CD4-positive, alpha-beta memory T cell (primary cell): Measurements from ENCODE around the gene MRPL49. TPM values are rescaled to one million over a fixed set of nuclear protein-coding genes. Genes with fewer than 3 reads are reported as not detected.
A peak's percentile ranks its signal among the peaks of the same experiment; 100 is the strongest.

ENCODE experiments used
- CTCF ChIA-PET: fragments of 350-600 bp; sonication (Branson Sonifier 250); formaldehyde crosslinking; loops from one replicate; lab custom pipeline; 2021; ENCODE audit warnings: inconsistent platforms; ENCODE audit not compliant: partially characterized antibody; lab: Charles Lee
- POLR2A ChIA-PET: fragments of 350-600 bp; sonication (Branson Sonifier 250); formaldehyde crosslinking; loops from one replicate; lab custom pipeline; 2021; ENCODE audit not compliant: partially characterized antibody; lab: Charles Lee
- DNase-seq, 5 donors: peaks; one replicate each; pipeline versions ENCODE4 v3.0.0 to v3.0.0-alpha.2; 2020 to 2022; ENCODE audit warnings: mixed read lengths in 1 of 5
- H3K27ac ChIP-seq: one replicate; pipeline ENCODE4 v1.7.0; 2013; ENCODE audit warnings: low read depth, low read length
- H3K27me3 ChIP-seq: 2 replicates; pipeline ENCODE4 v1.7.0; 2013; ENCODE audit warnings: mild to moderate bottlenecking, low read length, moderate library complexity; ENCODE audit not compliant: insufficient read depth
- H3K36me3 ChIP-seq: 2 replicates; pipeline ENCODE4 v1.7.0; 2013; ENCODE audit warnings: mild to moderate bottlenecking, low read length, moderate library complexity; ENCODE audit not compliant: insufficient read depth
- H3K4me1 ChIP-seq: 2 replicates; pipeline ENCODE4 v1.7.0; 2013; ENCODE audit warnings: mild to moderate bottlenecking, low read length, moderate library complexity; ENCODE audit not compliant: insufficient read depth
- H3K4me3 ChIP-seq, 2 donors: one replicate each; pipeline ENCODE4 v1.7.0; 2013; ENCODE audit warnings: low read length in 2 of 2, mild to moderate bottlenecking in 1 of 2
- H3K9me3 ChIP-seq, 2 donors: one replicate each; pipeline ENCODE4 v1.7.0; 2013; ENCODE audit warnings: low read length in 2 of 2, control low read depth in 1 of 2; ENCODE audit not compliant: control insufficient read depth in 1 of 2
- H3K27ac Mint-ChIP-seq, 7 donors: one replicate each; pipeline ENCODE4 v1.8.0; 2020 to 2021; ENCODE audit warnings: mixed read lengths in 7 of 7, mild to moderate bottlenecking in 6 of 7, inconsistent platforms in 3 of 7, moderate library complexity in 3 of 7
- H3K27me3 Mint-ChIP-seq, 2 donors: one replicate each; pipeline ENCODE4 v1.8.0; 2020 to 2021; ENCODE audit warnings: mixed read lengths in 2 of 2
- H3K36me3 Mint-ChIP-seq, 2 donors: one replicate each; pipeline ENCODE4 v1.8.0; 2020 to 2021; ENCODE audit warnings: mixed read lengths in 2 of 2, inconsistent platforms in 1 of 2, mild to moderate bottlenecking in 1 of 2
- H3K4me1 Mint-ChIP-seq, 4 donors: one replicate each; pipeline ENCODE4 v1.8.0; 2020 to 2021; ENCODE audit warnings: mixed read lengths in 4 of 4, mild to moderate bottlenecking in 1 of 4
- H3K4me3 Mint-ChIP-seq, 8 donors: one replicate each; pipeline ENCODE4 v1.8.0; 2020 to 2021; ENCODE audit warnings: mixed read lengths in 8 of 8, mild to moderate bottlenecking in 7 of 8, moderate library complexity in 6 of 8, inconsistent platforms in 3 of 8
- H3K9me3 Mint-ChIP-seq, 8 donors: one replicate each; pipeline ENCODE4 v1.8.0; 2020 to 2021; ENCODE audit warnings: mixed read lengths in 8 of 8, mild to moderate bottlenecking in 5 of 8, inconsistent platforms in 3 of 8, moderate library complexity in 1 of 8
- intact Hi-C: fragments of 100-400 bp; cut with micrococcal nuclease; formaldehyde crosslinking; loops from one replicate; pipeline ENCODE4 v1.15.1; 2023
- polyA plus RNA-seq, 2 donors: library from polyadenylated mRNA; unstranded; fragments of 300-500 nt; fragmentation: Illumina TruSeq; gene quantifications; one replicate each; pipeline ENCODE4 v1.2.3, GENCODE V29; 2021
- total RNA-seq, 2 experiments: library from RNA; stranded (reverse); gene quantifications; one replicate each; pipeline ENCODE4 v1.2.3, GENCODE V29; 2021

Gene MRPL49
- total and polyA plus RNA-seq, 4 experiments from 2014 or later, result 59.6 to 118 (median 70.9) TPM

DNA sequence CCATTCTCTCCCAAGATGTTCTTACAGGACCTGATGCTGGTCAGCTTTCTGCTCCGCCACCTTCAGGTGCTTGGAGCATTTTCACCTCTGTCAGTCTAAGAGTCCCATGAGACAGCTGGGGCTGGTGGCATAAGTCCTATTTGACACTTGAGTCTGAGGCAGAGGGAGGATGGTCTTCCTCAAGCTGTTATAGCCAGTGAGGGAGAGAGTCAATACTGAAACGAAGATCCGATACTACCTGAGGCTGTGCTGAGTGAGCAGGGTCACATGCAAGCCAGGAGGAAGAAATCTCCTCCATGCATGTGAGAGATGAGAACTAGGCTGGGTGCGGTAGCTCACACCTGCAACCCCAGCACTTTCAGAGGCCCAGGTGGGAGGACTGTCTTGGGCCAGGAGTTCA, 32.5 kb upstream of the MRPL49 start:
- intact Hi-C loops, result no loop called here
- Histone ChIP-seq H3K27me3 (no peaks in the 10 kb centered on the region), H3K27ac (no peak overlapping the region), H3K9me3 (no peaks in the 10 kb centered on the region), H3K4me3 (no peak overlapping the region), H3K4me1 (peaks cover 13% of the 10 kb centered on the region), H3K36me3 (peaks cover 38% of the 10 kb centered on the region)
- Mint-ChIP-seq H3K4me1 (peaks cover 5 to 17% (median 10%) of the 10 kb centered on the region in 4 donors), H3K9me3 (no peaks in the 10 kb centered on the region), H3K27me3 (no peaks in the 10 kb centered on the region), H3K36me3 (peaks cover 21 to 28% of the 10 kb centered on the region in 2 donors), H3K27ac (peak overlapping the region in 1 of 7 donors; percentile 43), H3K4me3 (no peak overlapping the region)
- ChIA-PET CTCF (interaction anchor here (0.6 to 1.3 kb wide), 3 partner anchors 10 to 24 kb away, joined by 3 to 5 read pairs (median 4); partner anchors contain the start of gene TM7SF2), POLR2A (interaction anchor here (17.5 kb wide), 1 partner anchor 25 kb away, joined by 320 read pairs; the partner anchor contains the start of genes FAU, MRPL49, TM7SF2 and ZNHIT2)
- DNase-seq, result no peak

DNA sequence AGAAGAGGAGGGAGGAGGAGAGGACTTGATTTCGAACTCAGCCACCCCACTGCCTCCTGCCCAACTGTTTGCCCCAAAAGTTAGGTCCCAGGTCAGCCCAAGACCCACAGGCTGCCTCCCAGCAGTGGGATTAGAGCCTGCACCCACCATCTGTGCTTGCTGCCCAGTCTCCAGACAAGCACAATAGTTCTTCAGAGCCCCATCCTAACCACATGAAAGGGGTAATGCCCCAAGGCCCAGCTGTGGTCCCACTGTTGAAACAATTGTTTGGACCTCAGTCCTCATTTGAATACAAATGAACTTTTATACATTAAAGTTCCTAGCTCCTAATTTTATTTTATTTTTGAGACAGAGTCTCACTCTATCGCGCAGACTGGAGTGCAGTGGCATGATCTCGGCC, 31.5 kb upstream of the MRPL49 start:
- no peak overlapping the region for H3K4me3 Mint-ChIP-seq

DNA sequence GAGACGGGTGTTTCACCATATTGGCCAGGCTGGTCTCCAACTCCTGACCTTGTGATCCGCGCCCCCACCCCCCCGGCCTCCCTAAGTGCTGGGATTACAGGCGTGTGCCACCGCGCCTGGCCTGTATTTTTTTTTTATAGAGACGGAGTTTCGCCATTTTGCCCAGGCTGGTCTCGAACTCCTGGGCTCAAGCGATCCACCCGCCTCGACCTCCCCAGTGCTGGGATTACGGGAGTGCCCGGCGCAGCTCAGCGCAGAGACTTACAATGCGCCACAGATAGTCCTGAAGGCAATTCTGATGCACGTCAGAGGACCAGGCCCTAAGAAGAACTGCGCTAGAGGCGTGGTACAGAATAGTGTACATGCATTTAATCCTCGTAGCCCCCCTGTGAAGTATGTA, 26.7 kb upstream of the MRPL49 start:
- Mint-ChIP-seq H3K4me1 (peaks cover 8 to 26% (median 16%) of the 10 kb centered on the region in 4 donors), H3K27me3 (no peaks in the 10 kb centered on the region), H3K36me3 (peaks cover 6 to 14% of the 10 kb centered on the region in 2 donors), H3K27ac (peak overlapping the region; percentile 95 to 97 (median 96)), H3K4me3 (peak overlapping the region; percentile 86 to 95 (median 93)), H3K9me3 (no peaks in the 10 kb centered on the region)
- ChIA-PET CTCF (interaction anchor here (0.6 to 5.4 kb wide), 10 partner anchors 10 to 1335 kb away, joined by 3 to 70 read pairs (median 4); partner anchors contain the start of genes CDCA5, FAU, MRPL49 and TM7SF2), POLR2A (interaction anchor here (0.7 to 17.5 kb wide), 15 partner anchors 10 to 778 kb away, joined by 3 to 320 read pairs (median 4); partner anchors contain the start of genes ARL2, CDCA5, FAU and MRPL49)
- Histone ChIP-seq H3K27me3 (no peaks in the 10 kb centered on the region), H3K36me3 (no peaks in the 10 kb centered on the region), H3K27ac (peak overlapping the region; percentile 78), H3K9me3 (no peaks in the 10 kb centered on the region), H3K4me3 (no peak overlapping the region), H3K4me1 (peaks cover 18% of the 10 kb centered on the region)
- DNase-seq, result no peak
- intact Hi-C loops, result no loop called here

More for the DNA sequence above, 31.5 kb upstream of the MRPL49 start:
- Mint-ChIP-seq H3K27ac (no peak overlapping the region), H3K9me3 (no peaks in the 10 kb centered on the region), H3K27me3 (no peaks in the 10 kb centered on the region), H3K4me1 (peaks cover 3 to 9% (median 6%) of the 10 kb centered on the region in 4 donors), H3K36me3 (peaks cover 19 to 26% of the 10 kb centered on the region in 2 donors)
- intact Hi-C loops, result no loop called here
- ChIA-PET POLR2A (interaction anchor here (0.9 to 17.5 kb wide), 2 partner anchors 24 to 50 kb away, joined by 3 to 320 read pairs; partner anchors contain the start of genes FAU, MRPL49, SAC3D1 and TM7SF2), CTCF (interaction anchor here (0.9 to 1.3 kb wide), 3 partner anchors 20 to 23 kb away, joined by 3 to 5 read pairs (median 4); partner anchors contain the start of gene TM7SF2)
- DNase-seq, result no peak
- Histone ChIP-seq H3K4me3 (no peak overlapping the region), H3K9me3 (no peaks in the 10 kb centered on the region), H3K4me1 (peaks cover 4% of the 10 kb centered on the region), H3K27ac (no peak overlapping the region), H3K36me3 (peaks cover 33% of the 10 kb centered on the region), H3K27me3 (no peaks in the 10 kb centered on the region)

DNA sequence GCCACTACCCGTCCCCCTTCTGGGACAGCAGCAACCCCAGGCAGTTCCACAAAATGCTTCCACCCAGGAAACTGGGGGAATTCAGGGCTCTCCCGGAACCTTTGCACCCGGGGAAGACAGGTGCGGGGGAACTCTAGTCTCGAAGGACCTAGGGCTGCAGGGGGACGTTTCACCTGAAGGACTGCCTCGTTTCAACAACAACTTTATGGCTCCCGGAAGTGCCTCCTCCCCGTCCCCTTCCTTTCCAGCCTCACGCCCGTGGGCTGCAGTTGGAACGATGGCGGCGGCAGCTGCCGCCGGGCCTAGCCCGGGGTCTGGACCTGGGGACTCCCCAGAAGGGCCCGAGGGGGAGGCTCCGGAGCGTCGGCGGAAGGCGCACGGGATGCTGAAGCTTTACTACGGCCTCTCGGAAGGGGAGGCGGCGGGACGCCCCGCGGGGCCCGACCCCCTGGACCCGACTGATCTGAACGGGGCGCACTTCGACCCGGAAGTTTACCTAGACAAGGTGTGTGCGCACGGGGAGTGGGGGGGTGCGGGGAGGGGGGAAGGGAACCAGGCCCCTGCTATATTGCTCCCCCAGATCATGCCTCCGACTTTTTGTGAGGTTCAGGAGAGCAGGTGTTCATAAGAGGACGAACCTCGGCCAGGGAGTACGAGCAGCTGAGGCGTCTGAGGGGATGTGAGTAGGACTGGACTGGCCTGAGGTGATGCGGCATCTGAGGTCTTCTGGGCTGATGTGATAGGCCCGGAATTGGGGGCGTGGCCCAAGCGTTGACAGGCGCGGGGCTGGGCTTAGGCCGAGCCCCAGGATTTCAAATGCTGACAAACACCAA, 25.9 kb upstream of the MRPL49 start, which contains the start of gene VPS51:
Gene VPS51 (plus strand): TSS at position 241 of the 833 bp plus-strand sequence. CDS start 37 bp downstream, at position 278.
- Mint-ChIP-seq H3K4me1 (peaks cover 8 to 26% (median 17%) of the 10 kb centered on the region in 4 donors), H3K27ac (peak within 1 kb of the TSS; percentile 95 to 97 (median 96)), H3K36me3 (peaks cover 6 to 18% of the 10 kb centered on the region in 2 donors), H3K4me3 (peak within 1 kb of the TSS; percentile 86 to 95 (median 93)), H3K27me3 (no peaks in the 10 kb centered on the region), H3K9me3 (no peaks in the 10 kb centered on the region)
- ChIA-PET POLR2A (interaction anchor here (0.6 to 17.5 kb wide), 21 partner anchors 10 to 778 kb away, joined by 3 to 320 read pairs (median 4); partner anchors contain the start of genes ARL2, CDCA5, FAU and MRPL49), CTCF (interaction anchor here (0.6 to 5.4 kb wide), 5 partner anchors 15 to 71 kb away, joined by 3 to 70 read pairs (median 3); partner anchors contain the start of genes TM7SF2 and ZNHIT2)
- H3K36me3 ChIP-seq, result no peaks in the 10 kb centered on the region
- peaks cover 18% of the 10 kb centered on the region for H3K4me1 ChIP-seq
- peak within 1 kb of the TSS; percentile 78 for H3K27ac ChIP-seq
- intact Hi-C loops, result loop anchor here (1.0 kb wide), 4 partner anchors 12 to 26 kb away; partner anchors contain the start of genes CDCA5, FAU, MRPL49 and ZFPL1
- no peaks in the 10 kb centered on the region for H3K27me3 ChIP-seq
- peak; percentile 87 to 92 (median 89) for DNase-seq
- no peaks in the 10 kb centered on the region for H3K9me3 ChIP-seq
- H3K4me3 ChIP-seq, result peak within 1 kb of the TSS; percentile 47 to 74

DNA sequence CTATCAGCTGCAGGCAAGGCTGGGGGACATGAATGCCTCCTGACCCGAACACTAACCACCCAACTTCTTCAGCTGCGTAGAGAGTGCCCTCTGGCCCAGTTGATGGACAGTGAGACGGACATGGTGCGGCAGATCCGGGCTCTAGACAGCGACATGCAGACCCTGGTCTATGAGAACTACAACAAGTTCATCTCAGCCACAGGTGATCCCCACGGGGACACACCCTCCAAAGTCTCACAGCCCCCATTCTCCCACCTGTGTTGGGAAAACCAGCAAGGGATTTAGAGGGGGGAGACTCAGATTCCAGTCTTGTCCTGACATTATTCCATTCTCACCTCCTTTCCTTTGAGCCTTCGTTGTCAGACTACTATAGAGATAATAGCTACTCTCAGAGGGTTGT, 25.2 kb upstream of the MRPL49 start:
- intact Hi-C loops, result loop anchor here (1.0 kb wide), 4 partner anchors 13 to 25 kb away; partner anchors contain the start of genes CDCA5, FAU, MRPL49 and ZFPL1
- ChIA-PET CTCF (interaction anchor here (0.6 to 5.4 kb wide), 5 partner anchors 14 to 71 kb away, joined by 3 to 70 read pairs (median 3); partner anchors contain the start of genes TM7SF2 and ZNHIT2), POLR2A (interaction anchor here (0.9 to 17.5 kb wide), 15 partner anchors 11 to 779 kb away, joined by 3 to 320 read pairs (median 4); partner anchors contain the start of genes ARL2, CDCA5, FAU and MRPL49)
- no peaks in the 10 kb centered on the region for H3K27me3 ChIP-seq
- H3K9me3 ChIP-seq, result no peaks in the 10 kb centered on the region
- Mint-ChIP-seq H3K4me1 (peaks cover 8 to 26% (median 17%) of the 10 kb centered on the region in 4 donors), H3K9me3 (no peaks in the 10 kb centered on the region), H3K4me3 (peak overlapping the region; percentile 86 to 95 (median 93)), H3K27ac (peak overlapping the region in 6 of 7 donors; percentile 25 to 97 (median 96)), H3K36me3 (peaks cover 6 to 18% of the 10 kb centered on the region in 2 donors), H3K27me3 (no peaks in the 10 kb centered on the region)
- no peak for DNase-seq
- peak overlapping the region; percentile 78 for H3K27ac ChIP-seq
- H3K36me3 ChIP-seq, result no peaks in the 10 kb centered on the region
- H3K4me1 ChIP-seq, result peaks cover 18% of the 10 kb centered on the region
- peak overlapping the region; percentile 47 to 74 for H3K4me3 ChIP-seq

DNA sequence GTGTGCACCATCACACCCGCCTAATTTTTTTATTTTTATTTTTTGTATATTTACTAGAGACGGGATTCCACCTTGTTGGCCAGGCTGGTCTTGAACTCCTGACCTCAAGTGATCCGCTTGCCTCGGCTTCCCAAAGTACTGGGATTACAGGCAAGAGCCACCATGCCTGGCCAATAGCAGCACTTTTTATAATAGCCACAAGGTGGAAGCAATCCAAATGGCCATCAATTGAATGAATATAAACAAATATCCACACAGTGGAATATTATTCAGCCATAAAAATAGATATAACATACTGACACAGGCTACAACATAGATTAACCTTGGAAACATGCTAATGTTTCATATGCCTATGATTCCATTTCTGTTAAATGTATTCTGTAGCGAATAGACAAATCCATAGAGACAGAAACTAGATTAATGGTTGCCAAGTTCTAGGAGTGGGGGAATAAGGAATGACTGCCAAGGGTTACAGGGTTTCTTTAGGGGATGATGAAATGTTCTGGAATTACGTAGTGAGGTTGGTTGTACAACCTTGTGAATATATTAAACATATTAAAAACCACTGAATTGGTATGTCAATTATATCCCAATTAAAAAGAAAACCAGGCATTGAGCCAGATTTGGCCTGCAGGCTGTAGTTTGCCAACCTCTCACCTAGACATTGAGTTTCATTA, 21.3 kb upstream of the MRPL49 start:
- no peak overlapping the region for H3K4me3 Mint-ChIP-seq
- CTCF ChIA-PET, result interaction anchor here (1.0 to 5.4 kb wide), 5 partner anchors 10 to 86 kb away, joined by 3 to 70 read pairs (median 5); partner anchors contain the start of genes ARL2, TM7SF2 and ZNHIT2
- H3K36me3 ChIP-seq, result no peaks in the 10 kb centered on the region

More for the DNA sequence above, 21.3 kb upstream of the MRPL49 start:
- H3K27me3 ChIP-seq, result no peaks in the 10 kb centered on the region
- POLR2A ChIA-PET, result interaction anchor here (2.8 to 17.5 kb wide), 2 partner anchors 14 to 18 kb away, joined by 9 to 320 read pairs; partner anchors contain the start of genes CDCA5, FAU, MRPL49 and TM7SF2
- intact Hi-C loops, result no loop called here
- H3K9me3 Mint-ChIP-seq, result no peaks in the 10 kb centered on the region
- peak overlapping the region in 1 of 7 donors; percentile 57 for H3K27ac Mint-ChIP-seq
- no peaks in the 10 kb centered on the region for H3K9me3 ChIP-seq
- no peak overlapping the region for H3K27ac ChIP-seq
- no peaks in the 10 kb centered on the region for H3K27me3 Mint-ChIP-seq
- H3K36me3 Mint-ChIP-seq, result peaks cover 14 to 42% of the 10 kb centered on the region in 2 donors
- peaks cover 15% of the 10 kb centered on the region for H3K4me1 ChIP-seq
- peaks cover 12 to 30% (median 21%) of the 10 kb centered on the region in 4 donors for H3K4me1 Mint-ChIP-seq
- no peak overlapping the region for H3K4me3 ChIP-seq
- no peak for DNase-seq
